ENCODE results near the gene CCDC85B.

Gene CCDC85B

DNA sequence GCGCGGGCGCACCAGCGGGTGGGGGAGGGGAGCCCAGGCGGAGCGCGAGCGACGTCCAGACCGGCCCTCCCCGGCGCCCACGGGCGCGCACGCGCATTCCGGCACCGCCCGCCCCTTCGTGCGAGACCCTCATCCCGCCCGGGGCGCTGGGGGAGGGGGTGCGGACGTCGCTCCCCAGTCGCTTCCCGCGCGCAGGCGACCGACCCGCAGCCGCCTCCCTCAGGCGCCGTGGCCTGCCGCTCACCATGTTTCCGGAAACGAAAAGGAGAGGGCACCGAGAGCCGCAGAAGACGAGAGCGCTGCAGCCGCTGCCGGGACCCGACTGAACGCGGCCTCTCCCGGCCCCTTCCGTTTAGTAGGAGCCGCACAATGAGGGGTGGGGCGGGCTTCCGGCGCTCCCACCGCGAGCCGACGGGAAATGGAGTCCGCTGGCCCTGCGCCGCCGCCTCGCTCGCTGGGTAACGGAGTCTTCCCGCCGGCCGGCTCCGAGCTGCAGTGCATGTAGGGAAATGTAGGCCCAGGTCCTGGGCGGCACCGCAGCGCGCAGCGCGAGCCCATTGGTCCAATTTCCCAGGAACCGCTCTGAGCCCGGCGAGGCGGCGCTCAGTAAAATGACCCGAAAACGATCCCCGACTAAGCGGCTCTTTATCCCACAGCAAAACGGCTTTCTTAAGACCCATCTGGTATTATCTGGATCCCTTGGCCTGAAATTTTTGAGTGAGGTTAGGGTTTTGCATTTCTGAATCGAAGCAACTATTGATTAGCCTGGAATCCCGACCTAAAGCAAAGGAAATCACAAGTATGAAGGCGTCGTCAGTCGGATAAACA is 32.4 kb upstream of the CCDC85B start, which contains the start of gene CFL1:
Gene CFL1 (minus strand): TSS at position 328 of the 828 bp plus-strand sequence. CDS start 81 bp downstream, at position 247.
- DNase-seq, result peak; percentile 98

DNA sequence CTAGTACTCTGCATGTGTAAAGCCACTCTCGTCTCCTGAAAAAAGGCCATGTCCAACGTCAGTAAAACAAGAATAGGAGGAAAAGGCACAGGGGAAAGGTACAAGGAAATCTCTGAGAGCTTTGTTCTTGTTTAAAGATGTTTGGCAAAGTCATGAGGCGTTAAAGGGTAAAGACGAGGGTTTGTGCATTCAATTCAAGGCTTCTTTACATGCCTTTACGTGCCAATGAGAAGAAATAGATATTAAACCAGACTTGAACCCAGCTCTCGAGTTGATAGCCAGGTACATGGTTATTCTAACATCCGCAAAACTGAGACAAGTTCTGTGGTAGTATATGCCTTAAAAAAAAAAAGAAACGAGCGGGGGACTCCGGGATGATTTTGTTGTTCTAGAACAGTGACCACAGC is 31.8 kb upstream of the CCDC85B start:
- DNase-seq, result no peak

DNA sequence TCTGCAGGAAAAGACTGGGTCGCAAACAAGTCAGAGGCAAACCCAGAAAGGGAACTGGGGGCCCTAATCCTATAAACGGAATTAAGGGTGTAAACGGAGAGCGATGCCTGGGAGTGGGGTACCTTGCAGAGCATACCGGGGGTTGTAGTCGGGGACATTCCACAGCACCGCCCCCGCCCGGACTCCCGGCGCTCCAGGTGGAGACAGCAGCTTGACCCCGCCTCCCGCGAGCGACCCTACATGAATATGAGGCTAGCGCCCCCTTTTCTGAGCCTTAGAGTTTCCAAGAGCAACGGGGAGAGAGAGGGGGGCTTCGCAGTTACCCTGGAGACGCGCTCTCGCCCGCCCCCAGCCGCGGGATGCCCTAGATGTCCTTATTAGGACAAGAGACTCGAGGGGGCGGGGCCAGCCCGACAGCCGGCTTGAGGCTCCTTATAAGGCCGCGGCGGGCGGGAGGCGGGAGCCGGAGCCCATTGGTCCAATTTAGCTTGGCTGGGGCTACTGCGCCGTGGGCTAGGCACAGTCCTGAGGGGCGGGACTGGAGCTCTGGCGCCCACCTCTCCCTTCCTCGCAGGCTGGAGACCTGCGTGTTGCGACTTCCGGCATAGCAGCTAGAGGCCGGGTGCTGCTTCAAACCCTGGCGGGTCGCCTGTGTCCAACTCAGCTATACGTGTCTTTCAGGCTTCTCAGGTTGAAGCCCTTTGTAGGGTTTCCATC is 31.2 kb upstream of the CCDC85B start:
- peak; percentile 100 for DNase-seq

DNA sequence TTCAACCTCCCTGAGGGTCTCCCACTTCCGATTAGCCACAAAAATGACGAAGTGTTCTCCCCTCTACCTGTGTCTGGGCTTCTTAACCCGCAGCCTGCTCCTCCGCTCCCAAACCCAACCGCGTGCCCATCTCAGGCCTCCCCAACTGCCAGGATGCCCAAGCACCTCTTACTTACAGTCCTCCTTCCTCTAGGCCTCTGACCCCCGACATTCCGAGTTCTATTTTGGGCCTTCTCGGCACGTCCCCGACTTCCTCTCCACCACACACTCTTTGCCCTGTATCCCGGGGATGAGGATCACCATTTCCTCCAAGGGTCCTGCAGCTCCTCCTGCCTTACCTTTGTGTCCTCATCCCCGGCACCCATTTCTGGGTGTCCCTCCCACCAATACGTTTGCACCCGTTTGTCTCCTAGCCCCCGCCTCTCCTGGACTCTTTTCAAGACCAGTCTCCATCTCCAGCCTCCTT is 30.6 kb upstream of the CCDC85B start:
- DNase-seq, result no peak

DNA sequence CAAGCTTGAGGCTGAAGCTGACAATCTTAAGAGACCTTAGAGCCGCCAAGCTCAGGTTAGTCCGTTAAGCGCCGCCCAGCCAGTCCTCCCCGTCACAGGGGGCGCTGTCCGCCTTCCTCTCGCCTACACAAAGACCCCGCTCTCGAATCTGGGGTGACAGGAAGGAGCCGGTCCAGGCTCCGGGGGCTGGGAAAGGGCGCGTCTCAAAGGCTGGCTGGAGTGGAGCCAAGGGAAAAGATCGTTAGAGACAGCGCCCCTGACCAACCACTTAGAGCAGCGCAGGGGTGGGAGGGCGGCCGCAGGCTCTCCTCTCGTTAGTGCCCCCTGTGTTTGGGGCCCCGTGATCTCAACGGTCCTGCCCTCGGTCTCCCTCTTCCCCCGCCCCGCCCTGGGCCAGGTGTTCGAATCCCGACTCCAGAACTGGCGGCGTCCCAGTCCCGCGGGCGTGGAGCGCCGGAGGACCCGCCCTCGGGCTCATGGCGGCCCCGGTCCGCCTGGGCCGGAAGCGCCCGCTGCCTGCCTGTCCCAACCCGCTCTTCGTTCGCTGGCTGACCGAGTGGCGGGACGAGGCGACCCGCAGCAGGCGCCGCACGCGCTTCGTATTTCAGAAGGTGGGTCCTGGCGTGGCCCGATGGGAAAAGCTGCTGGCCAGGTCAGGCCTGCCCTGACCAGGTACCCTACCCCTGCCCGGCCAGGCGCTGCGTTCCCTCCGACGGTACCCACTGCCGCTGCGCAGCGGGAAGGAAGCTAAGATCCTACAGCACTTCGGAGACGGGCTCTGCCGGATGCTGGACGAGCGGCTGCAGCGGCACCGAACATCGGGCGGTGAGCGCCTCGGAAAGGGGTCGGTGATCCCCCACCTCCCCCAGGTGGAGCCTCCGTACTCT is 30.0 kb upstream of the CCDC85B start, which contains the start of gene MUS81:
Gene MUS81 (plus strand): TSS at position 156 of the 887 bp plus-strand sequence. CDS start 321 bp downstream, at position 477.
- DNase-seq, result peak; percentile 97

DNA sequence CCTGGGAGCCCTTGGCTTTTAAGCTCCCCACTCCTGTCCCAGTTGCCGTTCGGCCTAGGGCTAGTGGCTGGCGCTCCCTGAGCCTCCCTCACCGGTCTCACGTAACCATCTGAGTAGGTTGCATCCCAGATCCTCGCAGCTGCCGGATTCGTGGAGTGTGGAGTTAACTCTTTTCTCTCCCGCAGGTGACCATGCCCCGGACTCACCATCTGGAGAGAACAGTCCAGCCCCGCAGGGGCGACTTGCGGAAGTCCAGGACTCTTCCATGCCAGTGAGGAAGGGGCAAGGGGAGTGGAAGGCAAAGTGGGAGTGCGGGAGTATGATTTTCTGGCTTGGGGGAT is 29.3 kb upstream of the CCDC85B start:
- peak; percentile 42 for DNase-seq

DNA sequence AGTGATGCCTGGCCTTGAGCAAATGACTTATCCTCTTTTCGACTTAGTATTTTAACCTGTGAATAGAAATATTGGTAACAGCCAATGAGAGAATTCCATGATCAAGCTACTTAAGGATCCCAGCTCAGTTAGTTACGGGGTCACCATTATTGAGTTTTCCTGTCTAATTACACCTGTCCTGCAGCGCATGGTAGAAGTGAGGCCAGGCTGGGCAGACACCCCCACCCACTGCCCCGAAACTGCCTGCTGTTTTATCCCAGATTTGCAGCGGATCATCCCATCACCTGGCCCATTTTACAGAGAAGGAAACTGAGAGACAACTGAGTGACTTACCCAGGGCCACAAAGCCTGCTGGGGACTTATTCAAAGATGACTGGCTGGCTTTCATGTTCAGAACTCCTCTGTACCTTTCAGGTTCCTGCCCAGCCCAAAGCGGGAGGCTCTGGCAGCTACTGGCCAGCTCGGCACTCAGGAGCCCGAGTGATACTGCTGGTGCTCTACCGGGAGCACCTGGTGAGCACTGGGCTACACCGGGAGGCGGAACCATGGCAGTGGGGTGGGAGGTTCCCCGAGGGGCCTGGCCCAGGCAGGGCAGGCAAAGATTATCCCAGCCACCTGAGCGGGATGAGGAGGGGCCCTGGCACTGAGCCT is 28.8 kb upstream of the CCDC85B start:
- no peak for DNase-seq

DNA sequence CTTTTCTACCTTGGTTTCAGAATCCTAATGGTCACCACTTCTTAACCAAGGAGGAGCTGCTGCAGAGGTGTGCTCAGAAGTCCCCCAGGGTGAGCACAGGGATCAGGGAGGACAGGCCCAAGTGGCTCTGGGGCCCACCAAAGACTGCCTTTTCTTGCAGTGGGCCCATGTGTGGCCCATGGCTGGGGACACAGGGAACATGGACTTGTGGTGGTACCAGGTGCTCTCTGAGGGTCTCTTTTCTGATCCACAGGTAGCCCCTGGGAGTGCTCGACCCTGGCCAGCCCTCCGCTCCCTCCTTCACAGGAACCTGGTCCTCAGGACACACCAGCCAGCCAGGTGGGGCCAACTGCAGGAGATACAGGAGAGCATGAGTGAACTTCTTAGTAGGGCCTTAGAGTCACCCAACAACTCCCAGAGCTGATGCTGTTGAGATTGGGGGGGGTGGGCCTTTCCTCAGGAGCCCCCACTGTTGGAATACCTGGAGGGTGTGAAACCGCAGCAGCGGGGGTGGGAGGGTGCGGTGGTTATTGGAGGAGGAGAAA is 28.2 kb upstream of the CCDC85B start:
- no peak for DNase-seq

DNA sequence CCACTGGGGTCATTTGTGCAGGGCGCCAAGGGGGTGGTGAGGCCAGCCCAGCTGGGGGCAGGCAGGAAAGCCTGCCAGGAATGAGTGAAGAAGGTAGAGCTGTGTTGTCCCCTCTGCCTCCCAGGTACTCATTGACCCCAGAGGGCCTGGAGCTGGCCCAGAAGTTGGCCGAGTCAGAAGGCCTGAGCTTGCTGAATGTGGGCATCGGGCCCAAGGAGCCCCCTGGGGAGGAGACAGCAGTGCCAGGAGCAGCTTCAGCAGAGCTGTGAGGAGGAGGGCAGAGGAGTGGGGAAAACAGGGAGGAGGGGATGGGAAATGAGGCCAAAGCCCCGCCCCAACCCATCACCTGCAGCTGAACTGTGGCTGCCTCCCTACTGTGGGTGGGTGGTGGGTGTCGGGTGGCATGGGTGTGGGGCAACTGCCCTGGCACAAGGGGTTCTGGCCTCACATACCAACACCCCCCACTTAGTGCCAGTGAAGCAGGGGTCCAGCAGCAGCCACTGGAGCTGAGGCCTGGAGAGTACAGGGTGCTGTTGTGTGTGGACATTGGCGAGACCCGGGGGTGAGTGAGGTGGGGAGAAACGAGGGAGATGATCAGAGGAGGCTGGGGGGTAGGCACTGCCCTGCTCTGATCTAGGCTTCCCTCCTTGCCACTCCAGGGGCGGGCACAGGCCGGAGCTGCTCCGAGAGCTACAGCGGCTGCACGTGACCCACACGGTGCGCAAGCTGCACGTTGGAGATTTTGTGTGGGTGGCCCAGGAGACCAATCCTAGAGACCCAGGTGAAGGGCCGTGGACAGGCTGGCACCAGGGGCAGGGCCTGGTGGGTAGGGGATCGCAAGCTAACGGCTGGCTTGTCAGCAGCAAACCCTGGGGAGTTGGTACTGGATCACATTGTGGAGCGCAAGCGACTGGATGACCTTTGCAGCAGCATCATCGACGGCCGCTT is 27.3 kb upstream of the CCDC85B start:
- no peak for DNase-seq

DNA sequence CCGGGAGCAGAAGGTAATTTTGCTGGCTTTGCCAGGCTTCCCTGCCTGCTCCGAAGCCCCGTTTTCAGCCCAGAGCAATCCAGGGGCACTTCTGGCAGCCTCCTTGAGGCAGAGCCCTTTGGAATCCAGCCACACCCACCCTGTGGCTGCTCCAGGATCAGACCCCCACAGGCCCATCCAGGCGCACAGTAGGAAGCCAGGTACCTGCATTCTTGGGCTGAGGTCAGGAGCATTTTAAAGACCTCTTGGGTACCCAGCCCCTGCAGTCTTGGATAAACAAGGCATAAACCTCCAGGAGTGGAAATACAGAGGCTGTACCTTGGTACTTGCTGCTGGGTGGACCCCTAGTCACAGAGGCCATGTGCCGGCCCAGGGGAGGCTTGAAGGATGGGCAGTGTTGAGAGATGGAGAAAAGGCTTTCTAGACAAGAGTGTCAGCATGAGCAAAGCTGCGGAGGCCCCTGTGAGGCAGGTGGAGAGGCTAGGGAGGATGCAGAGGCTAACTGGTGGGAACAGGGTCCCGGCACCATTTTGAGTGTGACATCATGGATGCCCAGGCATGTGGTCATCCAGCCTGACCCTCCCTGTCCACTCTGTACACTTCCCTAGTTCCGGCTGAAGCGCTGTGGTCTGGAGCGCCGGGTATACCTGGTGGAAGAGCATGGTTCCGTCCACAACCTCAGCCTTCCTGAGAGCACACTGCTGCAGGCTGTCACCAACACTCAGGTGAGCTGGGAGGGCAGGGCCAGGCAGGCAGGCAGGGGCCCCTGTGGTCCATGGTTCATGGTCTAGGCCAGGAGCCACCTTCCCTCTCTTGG is 26.4 kb upstream of the CCDC85B start:
- DNase-seq, result no peak

DNA sequence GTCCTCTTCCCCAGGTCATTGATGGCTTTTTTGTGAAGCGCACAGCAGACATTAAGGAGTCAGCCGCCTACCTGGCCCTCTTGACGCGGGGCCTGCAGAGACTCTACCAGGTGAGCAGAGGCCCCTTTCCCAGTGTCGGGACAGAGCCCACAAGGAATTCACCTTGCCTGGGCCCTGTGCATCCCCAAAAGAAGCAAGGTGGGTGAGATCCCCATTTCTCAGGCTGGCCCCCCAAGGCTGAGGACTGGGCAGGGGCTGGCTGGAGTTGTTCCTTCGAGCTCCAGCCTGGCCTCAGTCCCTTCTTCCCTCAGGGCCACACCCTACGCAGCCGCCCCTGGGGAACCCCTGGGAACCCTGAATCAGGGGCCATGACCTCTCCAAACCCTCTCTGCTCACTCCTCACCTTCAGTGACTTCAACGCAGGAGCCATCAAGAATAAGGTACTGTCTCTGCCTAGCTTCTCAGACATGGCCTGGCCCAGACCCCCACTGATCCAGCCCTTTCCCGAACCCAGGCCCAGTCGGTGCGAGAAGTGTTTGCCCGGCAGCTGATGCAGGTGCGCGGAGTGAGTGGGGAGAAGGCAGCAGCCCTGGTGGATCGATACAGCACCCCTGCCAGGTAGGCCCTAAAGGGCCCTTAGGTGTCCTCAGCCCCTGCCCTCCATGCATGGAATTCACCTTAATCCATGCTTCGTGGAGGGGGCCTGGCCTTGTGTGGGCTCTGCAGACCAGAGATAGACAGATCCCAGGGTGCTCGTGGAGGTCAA is 25.6 kb upstream of the CCDC85B start:
- no peak for DNase-seq

DNA sequence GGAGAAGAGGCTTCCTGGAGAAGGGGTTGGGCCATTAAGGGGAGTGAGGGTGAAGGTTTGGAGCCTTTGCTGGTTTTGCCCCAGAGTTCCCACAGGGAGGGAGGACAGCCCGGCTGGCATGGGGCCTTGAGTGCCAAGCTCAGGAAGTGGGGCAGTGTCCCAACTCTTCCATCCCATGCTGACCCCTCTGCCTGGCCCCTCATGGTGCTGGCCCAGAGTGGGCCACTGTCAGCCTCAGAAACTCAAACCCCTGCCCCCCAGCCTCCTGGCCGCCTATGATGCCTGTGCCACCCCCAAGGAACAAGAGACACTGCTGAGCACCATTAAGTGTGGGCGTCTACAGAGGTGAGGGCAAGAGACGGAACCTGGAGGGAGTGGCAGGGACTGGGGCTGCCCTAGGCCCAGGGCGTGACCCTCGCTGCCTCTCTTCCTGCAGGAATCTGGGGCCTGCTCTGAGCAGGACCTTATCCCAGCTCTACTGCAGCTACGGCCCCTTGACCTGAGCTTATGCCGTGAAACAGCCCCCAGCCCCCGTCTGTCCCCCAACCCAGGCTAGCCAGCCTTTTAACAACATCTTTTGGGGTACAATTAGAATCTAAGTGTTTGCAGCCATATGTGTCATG is 24.8 kb upstream of the CCDC85B start:
- DNase-seq, result no peak

DNA sequence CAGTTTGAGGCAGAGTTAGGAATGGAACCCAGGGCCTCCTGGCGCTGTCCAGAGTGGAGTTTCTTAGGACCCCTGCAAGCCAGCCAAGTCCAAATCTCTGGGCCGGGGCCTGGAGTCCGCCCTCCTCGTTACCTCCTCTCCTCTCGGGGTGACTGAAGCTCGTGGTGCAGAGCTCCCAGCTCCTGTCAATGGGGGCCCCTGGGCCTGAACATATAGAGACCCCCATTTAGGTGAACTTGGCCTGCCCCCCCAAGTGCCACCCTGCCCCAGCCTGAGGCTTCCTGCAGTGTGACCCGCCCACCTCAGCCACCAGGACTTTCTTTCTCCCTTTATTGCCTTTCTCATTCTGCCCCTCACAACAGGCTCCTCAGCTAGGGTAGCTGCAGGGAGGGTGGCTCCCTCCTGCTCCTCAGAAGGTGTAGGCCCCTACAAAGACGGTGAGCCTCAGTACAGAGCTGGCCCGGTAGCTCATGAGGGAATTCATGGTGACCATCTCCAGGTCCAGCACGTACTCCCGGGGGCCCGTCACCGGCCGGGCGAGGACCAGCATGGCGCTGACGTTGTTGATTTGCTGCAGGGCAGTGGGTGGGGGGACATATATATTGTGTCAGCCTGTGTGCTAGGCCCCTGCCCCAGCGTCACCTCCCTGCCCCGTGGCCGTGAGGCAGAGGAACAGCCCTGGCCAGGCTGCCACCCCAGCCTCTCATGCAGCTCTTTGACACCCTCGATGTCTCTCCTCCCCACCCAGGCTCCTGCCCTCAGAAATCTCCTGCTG is 23.8 kb upstream of the CCDC85B start:
- DNase-seq, result no peak

DNA sequence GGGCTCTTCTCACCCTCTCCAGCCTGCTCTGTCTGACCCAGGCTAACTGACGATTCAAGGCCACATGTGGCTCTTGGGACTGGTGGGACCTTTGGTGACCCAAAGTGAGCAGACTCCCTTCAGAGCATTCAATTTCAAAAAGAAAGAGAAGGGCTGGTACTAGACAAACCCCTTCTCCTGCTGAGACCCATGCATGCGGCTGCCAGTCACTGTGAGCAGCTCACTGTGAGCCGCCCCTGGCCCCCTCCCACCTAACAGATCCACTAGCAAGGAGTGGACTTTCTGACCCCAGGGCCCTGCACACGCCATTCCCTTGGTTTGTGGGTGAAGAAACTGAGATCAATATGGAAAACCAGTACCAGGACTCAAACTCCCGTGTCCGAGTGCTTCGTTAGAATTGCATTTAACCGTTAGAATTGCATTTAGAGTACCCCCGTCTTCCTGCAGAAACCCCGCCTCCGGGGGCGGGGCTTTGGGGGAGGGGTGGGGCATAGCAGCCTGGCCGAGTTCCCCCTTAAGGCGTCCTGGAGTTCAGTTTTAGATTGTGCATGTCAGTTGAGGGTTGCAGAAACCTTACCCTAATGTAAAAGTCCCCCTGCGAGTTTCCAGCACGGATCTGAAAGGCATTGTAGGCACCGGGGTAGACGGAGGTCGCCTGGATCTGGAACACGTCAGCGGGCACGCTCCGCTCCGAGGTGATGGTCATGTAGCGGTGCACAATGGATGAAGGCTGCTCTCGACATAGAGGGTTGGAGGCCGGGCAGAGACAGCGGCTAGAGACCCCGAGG is 23.0 kb upstream of the CCDC85B start:
- DNase-seq, result no peak

DNA sequence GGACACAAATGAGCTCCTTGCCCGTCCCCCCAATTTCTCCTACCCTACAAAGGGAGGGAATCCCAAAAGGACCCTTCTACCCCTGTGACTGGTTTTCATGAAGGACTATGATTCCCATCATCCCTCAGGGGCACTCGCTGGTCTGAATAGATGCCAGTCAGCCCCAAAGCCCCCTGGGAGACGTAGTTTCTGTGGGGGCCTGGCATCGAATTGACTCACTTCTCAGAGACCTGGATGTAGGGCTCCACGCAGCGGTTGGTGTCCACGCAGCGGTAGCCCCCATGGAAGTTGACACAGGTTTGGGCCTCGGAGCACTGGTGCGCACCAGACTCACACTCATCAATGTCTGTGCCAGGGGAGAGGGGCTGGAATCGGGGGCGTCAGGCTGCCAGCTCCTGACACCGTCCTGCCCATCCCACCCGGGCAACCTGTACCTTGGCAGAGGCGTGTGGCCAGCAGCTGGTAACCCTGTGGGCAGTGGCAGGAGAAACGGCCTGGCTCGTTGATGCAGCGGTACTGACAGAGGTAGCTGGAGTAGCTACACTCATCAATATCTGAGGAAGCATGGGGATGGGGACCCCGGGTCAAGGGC is 22.3 kb upstream of the CCDC85B start:
- peak; percentile 24 for DNase-seq

DNA sequence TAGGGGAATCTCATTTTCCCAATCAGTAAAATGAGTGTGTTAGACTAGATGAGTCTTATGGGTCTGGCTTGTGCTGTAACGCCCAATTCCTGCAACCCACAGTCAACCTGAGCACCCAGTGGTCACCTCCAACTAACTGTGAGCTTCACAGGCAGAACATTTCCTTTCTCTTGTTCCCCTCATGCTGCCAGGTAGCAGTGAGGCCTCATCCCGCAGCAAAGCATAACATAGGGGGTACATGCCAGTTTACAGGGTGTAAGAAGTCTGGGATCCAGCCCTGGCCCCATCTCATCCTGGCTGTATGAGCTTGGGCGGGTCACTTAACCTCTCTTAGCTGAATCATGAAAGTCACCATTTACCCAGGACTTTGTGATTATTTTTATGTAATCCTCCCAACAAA is 21.6 kb upstream of the CCDC85B start:
- no peak for DNase-seq
